Right ventricle myocardium inferior (tissue), 1 donor: ENCODE measurements around the gene TOM1L1. TPM values are rescaled to one million over a fixed set of nuclear protein-coding genes. Genes with fewer than 3 reads are reported as not detected.

Experiments used
- ATAC-seq: fragments of 200-7000 bp; cut with Tn5 transposase; one replicate; pipeline ENCODE4 v1.9.1; 2020; ENCODE audit warnings: mild to moderate bottlenecking, moderate library complexity
- DNase-seq: peaks from one replicate; pipeline ENCODE4 v3.0.0; 2021; ENCODE audit errors: missing footprints
- intact Hi-C: fragments of 100-400 bp; cut with DNase I; formaldehyde crosslinking; loops from one replicate; pipeline ENCODE4 v1.11.0; 2022
- total RNA-seq: library from RNA; stranded (reverse); fragmentation: NEBNext Ultra II Directional; extraction: Animal tissue kit (Norgen Biotek cat#: 25700); gene quantifications from one replicate; pipeline ENCODE4 v1.2.1, GENCODE V29; 2021
- donor health status: DM: no; HTN: yes; CAD: no; lungs with severe emphysema.

Gene TOM1L1
- total RNA-seq, 1 donor from 2014 or later = 10.5 TPM

DNA sequence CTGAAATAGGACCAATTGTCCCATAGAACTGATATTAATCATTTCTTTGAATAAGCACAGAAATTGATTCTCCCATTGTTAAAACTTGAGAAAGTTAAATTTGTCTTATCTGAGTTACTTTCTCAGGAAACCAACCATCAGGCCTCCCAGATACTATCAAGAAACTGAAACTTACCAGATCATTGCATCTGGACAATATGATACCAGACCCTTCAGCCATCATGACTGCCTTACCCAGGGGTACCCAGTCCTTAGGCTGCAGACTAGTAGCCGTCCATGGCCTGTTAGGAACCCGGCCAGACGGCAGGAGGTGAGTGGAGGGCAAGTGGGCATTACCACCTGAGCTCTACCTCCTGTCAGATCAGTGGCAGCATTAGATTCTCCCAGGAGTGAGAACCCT is 75.7 kb downstream of the TOM1L1 start:
- intact Hi-C loops = no loop called here
- ATAC-seq = no peak
- no peak for DNase-seq

- DNase-seq (no peak), ATAC-seq (no peak)
- intact Hi-C loops = no loop called here
Observed at GRCh38 chr17:54977744-54978143, 77.1 kb downstream of the TOM1L1 start.

GRCh38 chr17:54979657-54980056 is 79.0 kb downstream of the TOM1L1 start:
- DNase-seq (no peak), ATAC-seq (no peak)
- intact Hi-C loops = no loop called here

- ATAC-seq (no peak), DNase-seq (no peak)
- intact Hi-C loops = no loop called here
Observed at GRCh38 chr17:54980375-54980774, 79.7 kb downstream of the TOM1L1 start.

DNA sequence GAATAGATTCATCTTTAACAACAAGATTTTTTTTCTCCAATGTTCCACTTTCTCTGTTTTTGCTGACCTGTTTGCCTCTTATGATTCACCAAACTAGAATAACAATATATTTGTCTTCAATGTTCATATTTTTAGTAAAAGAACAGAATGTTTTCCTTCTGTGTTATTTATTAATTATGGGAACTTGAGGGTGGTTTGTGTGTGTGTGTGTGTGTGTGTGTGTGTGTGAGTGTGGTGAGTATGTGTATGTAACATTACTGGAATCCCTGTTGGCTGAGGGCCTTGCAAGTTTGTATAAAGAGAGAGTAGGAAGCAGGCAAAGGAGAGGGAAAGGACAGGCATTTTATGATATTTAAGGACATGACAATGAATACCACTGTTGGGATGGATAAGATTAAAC is 81.7 kb downstream of the TOM1L1 start:
- intact Hi-C loops = no loop called here
- DNase-seq (no peak), ATAC-seq (no peak)

- DNase-seq = no peak
- intact Hi-C loops = no loop called here
- ATAC-seq = no peak
Observed at GRCh38 chr17:54983260-54983659, 82.6 kb downstream of the TOM1L1 start.

GRCh38 chr17:54985476-54985875 is 84.8 kb downstream of the TOM1L1 start:
- intact Hi-C loops = no loop called here
- no peak for DNase-seq
- ATAC-seq = no peak

DNA sequence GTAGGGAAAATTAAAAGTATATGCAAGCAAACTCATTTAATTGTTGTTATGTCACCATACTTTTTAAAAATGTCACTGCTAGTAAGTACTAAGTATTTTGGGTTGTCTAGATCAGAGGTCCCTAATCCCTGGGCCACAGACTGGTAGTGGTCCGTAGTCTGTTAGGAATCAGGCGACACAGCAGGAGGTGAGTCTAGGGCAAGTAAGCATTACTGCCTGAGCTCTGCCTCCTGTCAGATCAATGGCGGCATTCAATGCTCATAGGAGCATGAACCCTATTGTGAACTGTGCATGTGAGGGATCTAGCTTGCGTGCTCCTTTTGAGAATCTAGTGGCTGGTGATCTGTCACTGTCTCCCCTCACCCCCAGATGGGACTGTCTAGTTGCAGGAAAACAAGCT is 89.5 kb downstream of the TOM1L1 start:
- DNase-seq (no peak), ATAC-seq (no peak)
- intact Hi-C loops = loop anchor here (5.0 kb wide), 1 partner anchor 522 kb away; the partner anchor contains the start of gene SMIM36

GRCh38 chr17:54991567-54991966 is 90.9 kb downstream of the TOM1L1 start:
- DNase-seq = no peak
- intact Hi-C loops = loop anchor here (5.0 kb wide), 1 partner anchor 521 kb away; the partner anchor contains the start of gene SMIM36
- no peak for ATAC-seq

- DNase-seq (no peak), ATAC-seq (no peak)
- intact Hi-C loops = loop anchor here (2.0 to 5.0 kb wide), 3 partner anchors 304 to 519 kb away; partner anchors contain the start of gene SMIM36
Observed at GRCh38 chr17:54992797-54993639, 92.4 kb downstream of the TOM1L1 start.

- intact Hi-C loops = no loop called here
- ATAC-seq (no peak), DNase-seq (no peak)
Observed at GRCh38 chr17:54996441-54996840, 95.8 kb downstream of the TOM1L1 start.

DNA sequence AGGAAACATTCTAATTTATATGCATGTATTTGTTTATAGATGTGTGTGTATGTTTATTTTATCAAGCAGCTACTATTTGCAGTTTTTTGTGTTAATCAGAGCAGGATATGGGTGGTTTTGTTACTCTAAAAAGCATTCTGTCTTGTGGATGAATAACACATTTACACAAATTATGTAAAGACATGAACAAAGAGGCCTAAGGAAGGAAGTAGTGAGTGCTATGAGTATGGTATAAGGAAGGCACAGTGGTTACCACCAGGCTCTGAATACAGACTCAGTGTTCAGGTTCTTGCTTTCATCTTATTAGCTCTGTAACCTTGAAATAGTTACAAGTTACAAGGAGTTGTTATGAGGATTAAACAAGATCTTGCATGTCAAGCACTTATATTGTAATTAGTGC is 101.8 kb downstream of the TOM1L1 start:
- DNase-seq = no peak
- intact Hi-C loops = no loop called here
- no peak for ATAC-seq

DNA sequence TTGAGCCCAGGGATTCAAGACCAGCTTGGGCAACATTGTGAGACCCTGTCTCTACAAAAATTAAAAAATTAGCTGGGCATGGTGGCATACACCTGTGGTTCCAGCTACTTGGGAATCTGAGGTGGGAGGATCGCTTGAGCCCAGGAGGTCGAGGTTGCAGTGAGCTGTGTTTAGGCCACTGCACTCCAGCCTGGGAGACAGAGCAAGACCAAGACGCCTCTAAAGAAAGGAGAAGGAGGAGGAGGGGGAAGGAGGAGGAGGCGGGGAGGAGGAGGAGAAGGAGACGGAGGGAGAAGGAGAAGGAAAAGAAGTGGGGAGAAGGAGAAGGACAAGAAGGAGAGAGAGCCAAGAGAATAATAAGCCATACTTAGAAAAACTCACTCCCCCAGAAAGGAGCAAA is 103.8 kb downstream of the TOM1L1 start:
- no peak for ATAC-seq
- intact Hi-C loops = no loop called here
- DNase-seq = no peak

GRCh38 chr17:55005520-55005919 is 104.9 kb downstream of the TOM1L1 start:
- no peak for ATAC-seq
- no peak for DNase-seq
- intact Hi-C loops = no loop called here

Other genes with a start within 250 kb of the TOM1L1 start
- 60.4 TPM for gene COX11, start 67.8 kb downstream of the TOM1L1 start, total RNA-seq
- 4.7 TPM for gene STXBP4, start 67.9 kb downstream of the TOM1L1 start, total RNA-seq